HUDEP-2 (cell line): ENCODE measurements around the gene SGCD.

Experiments
- DNase-seq, 76 experiments: peaks; one replicate each; lab custom pipeline; 2025; ENCODE audit not compliant: unreplicated experiment in 76 of 76; lab: John Stamatoyannopoulos, UW

Gene SGCD

DNA sequence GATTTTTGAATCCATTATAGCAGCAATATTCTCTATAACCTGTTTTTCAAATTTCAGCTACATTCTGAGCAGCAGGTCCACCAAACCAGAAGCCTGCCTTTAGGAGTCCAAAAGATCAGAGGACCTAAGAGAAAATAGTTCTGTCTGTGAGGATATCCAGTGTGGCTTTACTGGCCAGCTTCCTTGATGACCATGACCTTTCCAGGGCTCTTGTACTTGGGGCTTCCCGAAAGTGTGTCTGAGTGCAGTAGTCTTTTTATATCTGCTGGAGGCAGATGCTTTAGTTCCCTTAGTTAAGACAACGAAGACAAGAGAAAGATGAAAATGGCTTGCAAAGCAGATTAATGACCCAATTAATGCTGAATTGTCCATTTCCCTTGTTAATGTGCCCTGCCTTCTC lies 72.4 kb downstream of the SGCD start:
- no peak for DNase-seq

DNA sequence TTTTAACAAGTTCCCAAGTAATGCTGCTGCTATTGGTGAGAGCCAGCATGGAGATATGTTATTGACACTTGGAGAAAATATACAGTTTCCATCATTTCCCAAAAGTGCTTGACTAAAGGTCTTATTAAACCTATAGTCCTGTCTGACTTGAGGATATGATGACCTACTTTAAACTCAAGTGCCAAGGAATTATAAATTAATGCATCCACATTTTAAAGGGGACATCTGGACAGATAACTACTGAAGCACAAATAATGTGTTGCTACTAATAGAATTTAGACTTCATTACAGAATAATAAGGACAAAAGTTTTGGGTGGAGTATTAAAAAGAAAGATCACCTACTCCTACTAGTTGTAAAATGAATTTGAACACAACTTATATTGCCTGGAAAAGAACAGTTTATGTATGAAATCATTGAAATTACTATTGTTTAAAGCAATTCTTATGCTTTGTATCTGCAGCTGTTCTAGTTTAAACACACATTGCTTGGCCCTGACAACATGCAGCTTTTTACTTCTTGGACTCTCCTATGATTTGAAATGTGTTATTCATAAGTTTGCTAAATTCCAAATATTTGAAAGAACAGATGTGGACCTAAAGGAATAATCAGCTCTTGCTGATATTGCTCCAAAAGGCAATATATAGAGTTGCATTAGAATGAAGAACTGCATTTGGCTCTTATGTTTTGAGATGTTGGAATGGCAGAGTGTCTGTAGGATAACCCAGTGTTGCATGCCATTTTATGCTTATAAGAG lies 73.4 kb downstream of the SGCD start:
- no peak for DNase-seq

DNA sequence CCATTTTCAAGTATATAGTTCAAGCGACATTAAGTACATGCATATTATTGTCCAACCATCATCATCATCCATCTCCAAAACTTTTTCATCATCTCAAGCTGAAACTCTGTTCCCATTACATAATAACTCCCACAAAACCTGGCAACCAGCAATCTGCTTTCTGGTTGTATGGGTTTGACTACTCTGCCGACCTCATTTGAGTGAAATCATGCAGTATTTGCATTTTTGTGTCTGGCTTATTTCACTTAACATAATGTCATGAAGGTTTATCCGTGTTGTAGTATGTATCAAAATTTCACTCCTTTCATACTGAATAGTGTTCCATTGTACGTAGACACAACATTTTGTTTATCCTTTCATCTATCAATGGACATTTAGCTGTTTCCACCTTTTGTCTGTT lies 74.8 kb downstream of the SGCD start:
- no peak for DNase-seq

DNA sequence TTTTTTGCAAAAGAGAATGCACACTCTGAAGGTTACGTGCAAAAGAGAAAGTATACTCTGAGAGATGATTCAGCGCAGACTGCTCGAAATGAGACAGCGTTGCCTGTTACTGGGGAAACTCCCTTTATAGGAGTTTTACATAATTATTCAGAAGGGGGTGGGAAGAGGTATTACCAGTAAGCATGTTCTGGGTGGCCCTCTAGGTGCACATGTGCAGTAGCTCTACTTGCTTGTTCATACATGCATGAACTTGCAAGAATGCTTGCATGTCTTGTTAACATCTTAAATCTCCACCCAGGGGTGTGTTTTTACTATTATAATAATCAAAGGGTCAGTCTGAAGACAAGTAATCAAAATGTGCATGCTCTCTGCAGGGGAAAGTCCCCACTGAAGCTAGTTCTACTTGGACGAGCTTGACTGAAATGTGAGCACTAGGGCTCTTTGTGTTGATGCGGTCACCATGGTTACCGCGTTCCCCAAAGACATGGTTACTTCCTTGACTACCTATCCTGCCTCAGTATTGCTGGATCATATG lies 75.5 kb downstream of the SGCD start:
- no peak for DNase-seq

DNA sequence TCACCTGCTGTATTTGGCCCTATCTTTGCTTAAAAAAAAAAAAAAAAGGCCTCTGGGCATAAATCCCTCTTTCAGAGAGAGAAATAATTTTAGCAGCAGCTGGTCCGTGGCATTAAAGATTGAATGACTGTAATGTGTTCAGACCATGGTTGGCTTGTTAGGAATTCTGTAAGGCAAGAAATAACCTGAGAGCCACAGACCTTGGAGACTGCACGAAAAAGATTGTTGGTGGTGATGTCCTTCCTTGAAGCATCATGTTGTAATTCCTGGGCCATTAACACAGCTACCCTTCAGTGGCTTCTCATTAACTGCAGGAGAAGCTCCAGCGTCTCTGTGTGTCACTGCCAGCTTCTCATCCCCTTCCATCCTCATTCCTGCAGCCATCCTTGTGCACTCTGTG lies 79.0 kb downstream of the SGCD start:
- no peak for DNase-seq

DNA sequence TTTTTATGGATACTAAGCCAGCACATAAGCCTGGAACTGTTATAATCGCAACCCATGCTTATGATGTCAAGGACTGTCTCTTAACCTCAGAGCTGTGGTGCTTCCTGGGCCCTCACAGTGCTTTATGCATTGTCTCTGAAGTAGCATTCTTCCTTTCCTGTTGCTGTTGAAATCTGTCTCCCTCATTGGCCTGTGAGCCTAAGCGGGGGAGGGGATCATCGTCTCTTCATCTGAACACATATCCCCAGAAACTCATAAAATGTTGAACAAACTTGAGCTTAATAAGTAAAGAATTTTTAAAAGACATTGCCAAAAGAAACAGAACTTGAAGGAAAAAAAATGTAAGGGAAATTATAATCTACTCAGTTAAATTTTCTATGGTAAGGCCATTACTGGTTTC lies 80.3 kb downstream of the SGCD start:
- no peak for DNase-seq

GRCh38 chr5:156409834-156410233 lies 82.9 kb downstream of the SGCD start:
- no peak for DNase-seq

DNA sequence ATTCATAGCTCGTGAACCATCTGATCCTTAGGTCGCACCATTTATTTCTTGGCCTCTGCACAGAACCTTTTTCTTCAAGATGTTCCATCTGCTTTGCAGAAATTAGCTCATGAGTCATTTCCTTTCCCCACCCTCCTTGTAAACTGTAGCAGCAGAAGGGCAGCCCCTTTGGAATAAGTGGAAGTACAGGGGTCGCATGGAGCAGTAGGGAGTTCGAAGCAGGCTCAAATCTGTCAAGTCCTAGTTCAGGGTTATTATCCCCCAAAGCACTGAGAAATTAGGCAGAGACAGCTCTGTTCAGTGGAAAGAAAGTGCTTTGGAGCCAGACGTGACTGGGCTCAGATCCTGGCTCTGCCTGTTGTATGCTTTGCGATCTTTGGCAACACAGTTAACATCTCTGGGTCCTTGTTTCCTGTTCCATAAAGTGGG lies 84.2 kb downstream of the SGCD start:
- no peak for DNase-seq

- no peak for DNase-seq
Measured at GRCh38 chr5:156411957-156412356, 85.0 kb downstream of the SGCD start.

DNA sequence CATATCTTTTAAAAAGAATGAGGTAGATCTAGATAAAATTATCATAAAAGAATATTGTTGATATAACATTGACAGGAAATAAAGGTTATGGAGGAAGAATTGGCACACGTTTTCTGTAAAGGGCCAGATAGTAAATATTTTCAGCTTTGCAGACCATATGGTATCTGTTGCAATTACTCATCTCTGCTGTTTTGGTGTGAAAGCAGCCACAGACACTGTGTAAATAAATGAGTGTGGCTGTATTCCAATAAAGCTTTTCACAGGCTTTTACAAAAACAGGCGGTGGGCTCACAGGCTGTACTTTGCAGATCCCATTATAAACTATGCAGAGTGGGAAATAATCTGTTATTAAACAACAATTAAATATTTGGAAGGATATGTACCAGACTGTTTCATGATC lies 87.4 kb downstream of the SGCD start:
- no peak for DNase-seq

DNA sequence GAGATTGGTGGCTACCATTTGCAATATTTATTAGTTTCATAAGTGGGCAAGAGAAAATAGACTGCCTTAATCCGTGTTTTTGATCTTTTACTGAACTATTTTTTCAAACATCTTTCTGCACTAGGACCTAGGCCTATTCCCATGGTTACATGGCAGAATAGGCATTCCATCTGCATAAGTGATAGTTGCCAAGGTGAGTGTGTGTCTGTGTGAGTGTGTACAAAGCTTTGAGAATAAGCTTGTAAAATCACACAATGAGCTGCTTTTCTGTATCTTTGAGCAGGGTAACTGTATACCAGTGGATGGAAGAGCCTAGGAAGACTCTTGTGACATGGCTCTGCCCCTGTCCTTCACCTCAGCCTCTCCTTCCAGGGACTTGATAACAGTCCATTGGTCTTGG lies 92.7 kb downstream of the SGCD start:
- no peak for DNase-seq

DNA sequence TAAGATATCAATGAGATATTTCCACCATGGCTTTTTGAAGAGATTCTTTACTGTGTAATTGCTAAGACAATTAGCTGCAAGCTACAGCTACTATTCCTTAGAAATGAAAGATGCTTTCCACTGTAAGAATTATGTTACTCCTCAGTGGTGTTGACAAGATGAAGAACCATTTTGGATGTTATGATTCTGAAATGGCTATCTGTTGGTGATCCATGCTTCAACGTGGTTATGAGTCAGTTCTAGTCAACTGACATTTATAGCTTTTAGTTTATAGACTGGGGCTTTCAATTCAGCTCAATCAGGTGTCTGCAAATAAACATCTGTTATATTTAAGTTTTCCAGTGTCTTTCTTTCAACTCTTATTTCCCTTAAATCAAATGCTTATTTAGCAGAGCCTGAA lies 93.7 kb downstream of the SGCD start:
- DNase-seq, result no peak

DNA sequence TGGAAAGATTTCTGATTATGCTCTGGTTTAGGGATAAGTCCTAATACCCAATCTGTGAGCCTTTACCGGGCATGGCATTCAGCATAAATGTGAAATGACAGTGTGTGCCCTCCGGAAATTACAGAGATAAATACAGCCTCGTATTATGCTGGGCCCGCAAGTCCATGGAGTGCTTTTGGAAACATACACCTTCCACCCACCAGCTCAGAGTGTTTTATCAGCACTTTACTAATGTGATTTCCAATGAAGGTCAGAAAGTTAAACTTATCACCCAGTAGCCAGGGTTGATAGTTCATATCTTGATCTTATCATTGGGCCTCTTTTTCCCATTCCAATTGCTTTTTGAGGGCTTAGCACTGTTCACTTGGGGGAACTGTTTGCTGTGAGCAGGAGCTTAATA lies 94.8 kb downstream of the SGCD start:
- DNase-seq, result no peak

- no peak for DNase-seq
Measured at GRCh38 chr5:156423597-156423996, 96.6 kb downstream of the SGCD start.

GRCh38 chr5:156427315-156427714 lies 100.4 kb downstream of the SGCD start:
- DNase-seq, result no peak

DNA sequence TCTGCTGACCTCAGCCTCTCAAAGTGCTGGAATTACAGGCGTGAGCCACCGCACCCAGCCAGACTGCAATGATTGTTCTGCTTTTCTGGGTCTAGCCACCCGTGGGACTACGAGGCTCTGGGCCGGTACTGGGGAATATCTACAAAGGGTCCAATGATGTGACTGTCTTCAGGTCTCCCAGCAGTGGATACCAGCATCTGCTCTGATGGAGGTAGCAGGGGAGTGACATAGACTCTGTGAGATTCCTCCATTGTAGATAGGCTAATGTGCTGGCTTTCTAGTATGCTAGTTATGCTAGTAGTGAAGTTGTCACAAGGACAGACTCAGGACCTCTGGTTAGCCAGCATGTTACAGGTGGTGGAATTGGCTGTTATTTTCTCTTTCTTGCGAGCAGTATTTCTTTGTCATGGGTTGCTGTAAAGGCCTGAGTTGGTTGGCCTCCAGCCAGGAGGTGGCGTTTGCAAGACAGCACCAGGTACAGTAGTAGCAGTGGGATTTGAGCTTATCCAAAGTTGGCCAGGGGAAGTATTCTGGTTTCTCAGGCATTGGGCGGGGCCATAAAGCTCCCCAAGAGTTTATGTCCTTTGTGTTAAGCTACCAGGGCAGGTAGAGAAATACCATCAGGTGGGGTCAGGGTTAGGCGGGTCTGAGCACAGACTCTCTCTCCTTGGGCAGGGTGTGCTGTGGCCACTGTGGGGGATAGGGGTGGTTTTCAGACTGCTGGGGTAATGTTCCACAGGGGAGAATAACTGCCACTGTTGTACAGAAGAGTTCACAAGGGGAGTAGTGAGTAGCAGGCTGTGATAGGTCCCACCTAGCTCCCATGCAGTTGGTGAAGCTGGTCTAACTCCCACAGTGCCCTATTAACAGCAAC lies 105.2 kb downstream of the SGCD start:
- peak in 1 of 76 experiments; percentile 0 for DNase-seq

- DNase-seq, result no peak
Measured at GRCh38 chr5:156432830-156433105, 105.8 kb downstream of the SGCD start.

DNA sequence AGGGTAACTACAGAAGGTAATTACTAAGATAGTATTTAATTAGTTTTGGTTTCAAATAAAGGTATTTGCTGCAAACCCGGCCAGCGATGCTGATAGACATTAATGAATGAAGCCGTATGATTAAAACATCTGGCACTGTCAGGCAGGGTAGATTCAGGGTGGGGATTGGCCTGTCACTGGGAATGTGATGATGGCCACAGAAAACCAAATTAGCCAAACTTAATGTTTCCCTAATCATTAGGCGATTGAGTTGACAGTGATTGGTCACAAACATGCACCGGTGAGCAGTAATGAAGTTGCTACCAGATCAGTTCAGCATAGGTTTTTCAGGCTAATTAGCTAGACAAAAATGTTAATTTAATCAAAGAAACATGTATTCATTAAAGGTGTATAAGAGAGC lies 107.5 kb downstream of the SGCD start:
- no peak for DNase-seq

DNA sequence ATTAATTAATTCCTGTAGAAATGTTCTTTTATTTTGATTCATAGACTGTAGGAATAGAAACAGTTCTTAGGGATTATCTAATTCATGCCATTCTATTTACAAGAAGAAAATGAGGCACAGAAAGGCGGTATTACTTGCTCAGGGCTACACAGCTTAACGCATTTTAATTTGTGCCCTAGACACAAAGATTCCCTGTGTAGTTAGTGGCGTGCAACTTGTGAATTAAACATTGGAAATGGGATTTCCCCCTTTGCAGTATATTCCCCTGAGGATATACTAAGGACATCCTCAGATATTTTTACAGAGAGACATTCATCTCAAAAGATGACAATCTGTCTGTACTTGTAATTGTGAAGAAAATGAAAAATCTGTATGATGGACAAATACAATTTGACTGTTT lies 108.1 kb downstream of the SGCD start:
- DNase-seq, result no peak

DNA sequence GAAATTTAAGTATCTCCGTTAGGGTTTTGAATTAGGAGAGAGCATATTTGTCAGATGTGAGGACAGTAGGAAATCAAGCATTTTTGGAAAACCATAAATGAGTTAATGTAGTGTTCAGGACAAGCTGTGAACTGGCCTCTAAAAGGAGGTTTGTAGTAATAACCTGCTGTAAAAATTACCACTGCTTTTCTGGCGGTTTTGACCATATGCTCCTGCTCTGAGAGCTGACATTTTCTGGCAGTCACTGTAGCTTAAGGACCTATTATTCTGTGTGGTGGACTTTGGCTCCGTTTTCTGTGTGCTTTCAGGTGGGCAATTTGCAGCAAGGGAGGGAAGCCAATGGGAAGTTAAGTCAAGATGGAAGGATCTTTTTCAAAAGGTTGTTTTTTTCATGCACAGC lies 111.1 kb downstream of the SGCD start:
- no peak for DNase-seq

- DNase-seq, result no peak
Measured at GRCh38 chr5:156444753-156445291, 117.9 kb downstream of the SGCD start.

- DNase-seq, result no peak
Measured at GRCh38 chr5:156446526-156446925, 119.6 kb downstream of the SGCD start.
